Right forelimb (tissue), 1 donor: ENCODE measurements around the gene TSPAN4.

Source experiments
- DNase-seq: peaks from one replicate; pipeline ENCODE4 v3.0.0-alpha.2; 2018

Gene TSPAN4

DNA sequence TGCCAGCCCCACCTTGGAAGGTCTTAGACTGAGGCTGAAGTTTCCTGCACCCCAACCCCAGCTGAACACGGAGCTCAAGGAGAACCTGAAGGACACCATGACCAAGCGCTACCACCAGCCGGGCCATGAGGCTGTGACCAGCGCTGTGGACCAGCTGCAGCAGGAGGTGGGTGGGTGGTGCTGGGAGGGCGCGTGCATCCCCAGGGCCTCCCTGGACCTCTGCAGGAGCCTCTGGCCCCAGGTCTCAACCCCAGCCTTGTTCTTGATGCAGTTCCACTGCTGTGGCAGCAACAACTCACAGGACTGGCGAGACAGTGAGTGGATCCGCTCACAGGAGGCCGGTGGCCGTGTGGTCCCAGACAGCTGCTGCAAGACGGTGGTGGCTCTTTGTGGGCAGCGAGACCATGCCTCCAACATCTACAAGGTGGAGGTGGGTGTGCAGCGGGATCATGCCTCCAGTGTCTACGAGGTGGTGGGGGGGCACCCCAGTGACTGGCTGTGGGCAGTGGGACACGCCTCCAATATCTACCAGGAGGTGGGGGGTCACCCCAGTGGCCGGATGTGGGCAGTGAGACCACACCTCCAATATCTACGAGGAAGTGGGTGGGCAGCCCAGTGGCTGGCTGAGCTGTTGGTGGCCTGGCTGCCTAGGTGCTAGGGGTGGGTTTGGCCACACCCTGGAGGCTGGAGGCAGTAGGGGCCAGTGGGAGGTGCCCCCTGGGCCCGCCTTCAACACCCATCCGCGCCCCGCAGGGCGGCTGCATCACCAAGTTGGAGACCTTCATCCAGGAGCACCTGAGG lies 5.3 kb upstream of the TSPAN4 start:
- DNase-seq = no peak

DNA sequence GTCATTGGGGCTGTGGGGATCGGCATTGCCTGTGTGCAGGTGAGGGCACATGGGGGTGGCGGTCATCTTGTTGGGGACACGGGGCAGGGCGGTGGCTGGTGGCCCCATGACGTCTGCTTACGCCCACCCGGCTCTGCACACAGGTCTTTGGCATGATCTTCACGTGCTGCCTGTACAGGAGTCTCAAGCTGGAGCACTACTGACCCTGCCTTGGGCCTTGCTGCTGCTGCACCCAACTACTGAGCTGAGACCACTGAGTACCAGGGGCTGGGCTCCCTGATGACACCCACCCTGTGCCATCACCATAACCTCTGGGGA lies 4.7 kb upstream of the TSPAN4 start:
- DNase-seq = no peak

DNA sequence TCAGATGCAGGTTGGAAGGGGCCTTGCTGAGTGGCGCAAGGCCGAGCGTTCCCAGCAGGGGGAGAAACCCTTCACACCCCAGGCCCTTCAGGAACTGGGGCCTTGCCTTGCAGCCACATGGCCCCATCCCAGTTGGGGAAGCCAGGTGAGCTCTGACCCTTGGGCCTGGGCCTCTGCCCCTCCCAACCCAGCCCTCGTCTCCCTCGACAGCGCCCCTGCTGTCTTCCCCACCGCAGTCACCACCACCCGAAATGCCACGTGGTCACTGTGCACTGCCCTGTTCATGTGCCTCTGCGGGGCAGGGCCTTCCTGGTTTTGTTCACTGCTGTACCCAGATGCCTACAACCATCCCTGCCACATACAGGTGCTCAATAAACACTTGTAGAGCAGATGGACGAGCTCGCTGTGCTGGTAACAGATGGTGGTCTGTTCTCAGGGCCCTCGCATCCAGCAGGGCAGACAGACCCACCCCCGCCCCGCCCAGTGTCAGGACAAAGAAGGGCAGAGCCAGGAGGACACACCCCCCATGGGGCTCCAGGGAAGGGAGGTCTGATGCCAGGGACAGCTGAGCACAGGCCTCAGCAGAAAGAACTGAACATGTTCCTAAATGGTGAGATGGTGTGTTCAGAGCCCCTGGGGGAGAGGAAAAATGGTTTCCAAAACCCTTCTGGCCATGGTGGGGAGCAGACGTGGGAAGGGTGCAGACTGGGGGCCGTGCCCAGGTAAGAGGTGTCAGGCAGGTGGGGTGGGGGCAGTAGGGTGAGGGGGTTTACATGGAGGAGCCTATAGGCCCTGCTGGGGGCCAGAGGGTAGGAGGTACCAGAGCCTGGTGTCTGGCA lies 4.0 kb upstream of the TSPAN4 start:
- no peak for DNase-seq

DNA sequence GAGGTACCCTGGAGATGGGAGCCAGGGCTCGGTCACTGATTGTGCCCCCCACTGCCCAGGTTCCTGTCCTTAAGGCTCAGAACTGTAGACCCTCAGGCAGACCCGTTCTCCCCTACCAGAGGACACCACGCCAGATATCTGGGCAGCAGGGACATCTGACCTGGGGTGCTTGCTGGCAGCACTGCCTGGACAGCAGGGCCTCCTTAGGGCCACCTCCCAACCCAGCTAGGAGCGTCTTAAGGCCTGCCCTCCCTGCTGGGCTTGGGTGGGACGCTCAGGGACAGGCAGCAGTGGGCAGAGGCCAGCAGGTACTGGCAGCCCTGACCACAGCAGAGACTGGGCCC lies 3.4 kb upstream of the TSPAN4 start:
- DNase-seq = no peak

DNA sequence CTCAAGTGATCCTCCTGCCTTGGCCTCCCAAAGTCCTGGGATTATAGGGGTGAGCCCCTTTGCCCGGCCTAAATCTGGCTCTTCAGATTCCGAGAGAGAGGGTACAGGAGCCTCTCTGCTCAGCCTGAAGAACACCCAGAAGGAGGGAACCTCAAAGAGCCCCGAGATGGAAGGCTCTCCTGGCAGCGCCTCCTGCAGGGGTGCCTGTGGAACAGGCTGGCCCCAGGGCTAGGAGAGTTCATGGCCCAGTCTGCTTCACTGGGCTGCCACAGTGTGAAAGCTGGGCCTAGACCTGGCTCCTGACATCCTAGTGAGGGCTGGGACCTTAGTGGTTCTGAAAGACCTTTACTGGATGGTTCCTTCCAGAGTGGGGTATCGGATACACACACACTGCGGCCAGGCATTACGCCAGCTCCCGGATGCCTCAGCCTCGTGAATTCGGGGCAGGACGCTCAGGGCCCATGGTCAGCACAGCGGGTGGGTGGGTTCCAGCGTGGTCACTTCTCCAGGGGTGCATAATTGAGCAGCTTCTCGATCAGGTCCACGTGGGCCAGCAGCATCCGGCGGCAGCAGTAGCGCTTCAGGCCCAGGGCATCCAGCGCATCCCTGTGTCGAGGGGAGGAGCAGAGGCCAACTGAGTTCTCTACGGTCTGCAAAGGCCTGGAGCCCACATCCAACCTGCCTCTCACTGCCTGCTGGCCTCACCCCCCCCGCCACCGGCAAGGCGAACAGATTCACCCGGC lies 2.6 kb upstream of the TSPAN4 start:
- no peak for DNase-seq

DNA sequence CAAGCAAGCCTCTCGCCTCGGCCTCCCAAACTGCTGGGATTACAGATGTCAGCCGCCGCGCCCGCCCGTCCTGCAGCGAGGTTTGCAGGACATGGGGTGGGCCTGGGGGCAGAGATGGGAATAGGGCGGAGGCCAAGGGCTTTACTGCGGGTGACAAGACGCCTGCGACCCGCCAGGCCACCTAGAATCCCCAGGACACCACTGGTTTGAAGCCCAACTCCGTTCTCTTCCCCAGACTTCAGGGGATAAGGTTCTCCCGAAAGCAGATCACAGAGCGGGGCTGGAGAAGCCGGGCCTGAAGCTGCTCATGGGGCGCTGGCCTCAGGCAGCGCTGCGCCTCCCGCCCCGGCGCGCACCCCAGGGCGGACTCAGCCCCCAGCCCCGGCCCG lies 677 bp upstream of the TSPAN4 start:
- DNase-seq = no peak

DNA sequence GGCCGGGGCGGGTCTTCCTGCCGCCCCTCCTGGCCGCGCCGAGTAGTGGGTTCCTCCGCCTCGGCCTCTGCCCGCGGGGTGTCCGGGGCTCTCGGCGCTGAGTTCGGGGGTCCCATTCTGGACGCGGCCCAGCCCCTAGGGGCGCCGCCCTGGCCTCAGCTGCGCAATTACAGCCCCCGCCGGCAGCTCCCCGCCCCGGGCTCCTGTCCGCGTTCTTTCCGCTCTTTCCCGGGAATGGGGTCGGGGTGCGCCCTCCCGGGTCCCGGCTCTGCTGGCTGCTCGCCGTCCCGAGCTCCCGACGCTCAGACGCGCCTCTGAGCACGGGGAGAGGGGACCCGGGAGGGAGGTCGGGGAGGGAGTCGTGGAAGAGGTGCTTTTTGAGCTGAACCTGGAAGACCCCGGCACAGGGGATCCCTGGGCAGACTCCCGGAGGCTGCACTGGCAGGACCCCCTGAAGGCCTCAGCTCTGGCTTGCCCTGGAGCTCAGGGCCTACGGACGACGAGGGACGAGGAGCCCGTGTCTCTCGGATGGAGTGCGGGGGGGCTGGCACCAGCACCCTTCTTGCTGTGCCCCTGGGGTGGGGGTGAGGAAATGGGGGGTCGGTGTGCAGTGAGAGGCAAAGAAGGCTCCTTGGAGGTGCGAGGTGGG lies 558 bp downstream of the TSPAN4 start:
- no peak for DNase-seq

- DNase-seq = peak; percentile 87
Measured at GRCh38 chr11:843818-844692, 1.4 kb downstream of the TSPAN4 start.

- DNase-seq = peak; percentile 96
Measured at GRCh38 chr11:844693-845644, 2.3 kb downstream of the TSPAN4 start.

- DNase-seq = no peak
Measured at GRCh38 chr11:845872-846495, 3.3 kb downstream of the TSPAN4 start.

- DNase-seq = no peak
Measured at GRCh38 chr11:846496-847098, 3.9 kb downstream of the TSPAN4 start.

GRCh38 chr11:847876-848275 lies 5.2 kb downstream of the TSPAN4 start:
- no peak for DNase-seq

GRCh38 chr11:848380-848931 lies 5.8 kb downstream of the TSPAN4 start:
- no peak for DNase-seq

- peak; percentile 80 for DNase-seq
Measured at GRCh38 chr11:849104-849824, 6.6 kb downstream of the TSPAN4 start.

DNA sequence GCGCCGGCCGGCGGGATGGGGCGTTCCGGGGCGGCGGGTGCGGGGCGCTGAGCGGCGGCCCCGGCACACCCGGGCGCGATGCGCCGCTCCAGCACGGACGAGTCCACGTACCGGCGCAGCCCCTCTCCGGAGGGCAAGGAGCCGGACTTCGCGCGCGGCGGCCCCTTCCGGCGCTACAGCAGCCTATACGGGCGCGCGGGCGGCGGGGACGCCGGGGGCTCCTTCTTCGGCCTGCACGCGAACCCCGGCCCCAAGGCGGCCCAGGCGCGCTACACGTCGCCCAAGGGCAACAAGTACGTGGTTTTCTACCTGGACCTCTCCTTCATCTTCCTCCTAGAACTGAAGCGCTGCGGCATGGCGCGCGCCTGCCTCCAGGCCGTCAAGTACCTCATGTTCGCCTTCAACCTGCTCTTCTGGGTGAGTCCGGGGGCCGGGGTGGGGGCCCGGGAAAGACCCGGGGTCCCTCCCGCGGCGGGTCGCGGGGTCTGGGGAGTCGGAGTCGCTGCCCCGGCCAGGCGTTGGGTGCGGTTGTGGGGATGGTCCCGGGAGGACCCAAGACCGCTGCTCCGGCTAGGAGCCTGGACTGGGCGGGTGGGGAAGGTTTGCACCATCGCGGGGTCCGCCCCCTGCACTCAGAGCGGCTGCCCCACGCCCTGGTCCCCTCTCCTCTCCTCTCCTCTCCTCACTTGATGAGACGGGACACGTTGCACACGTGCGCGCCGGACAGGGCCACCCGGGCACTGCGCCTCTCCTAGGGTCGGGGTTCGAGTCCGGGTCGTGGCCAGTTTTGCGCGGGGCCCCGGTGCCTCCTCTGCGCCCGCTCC lies 7.5 kb downstream of the TSPAN4 start:
- no peak for DNase-seq

DNA sequence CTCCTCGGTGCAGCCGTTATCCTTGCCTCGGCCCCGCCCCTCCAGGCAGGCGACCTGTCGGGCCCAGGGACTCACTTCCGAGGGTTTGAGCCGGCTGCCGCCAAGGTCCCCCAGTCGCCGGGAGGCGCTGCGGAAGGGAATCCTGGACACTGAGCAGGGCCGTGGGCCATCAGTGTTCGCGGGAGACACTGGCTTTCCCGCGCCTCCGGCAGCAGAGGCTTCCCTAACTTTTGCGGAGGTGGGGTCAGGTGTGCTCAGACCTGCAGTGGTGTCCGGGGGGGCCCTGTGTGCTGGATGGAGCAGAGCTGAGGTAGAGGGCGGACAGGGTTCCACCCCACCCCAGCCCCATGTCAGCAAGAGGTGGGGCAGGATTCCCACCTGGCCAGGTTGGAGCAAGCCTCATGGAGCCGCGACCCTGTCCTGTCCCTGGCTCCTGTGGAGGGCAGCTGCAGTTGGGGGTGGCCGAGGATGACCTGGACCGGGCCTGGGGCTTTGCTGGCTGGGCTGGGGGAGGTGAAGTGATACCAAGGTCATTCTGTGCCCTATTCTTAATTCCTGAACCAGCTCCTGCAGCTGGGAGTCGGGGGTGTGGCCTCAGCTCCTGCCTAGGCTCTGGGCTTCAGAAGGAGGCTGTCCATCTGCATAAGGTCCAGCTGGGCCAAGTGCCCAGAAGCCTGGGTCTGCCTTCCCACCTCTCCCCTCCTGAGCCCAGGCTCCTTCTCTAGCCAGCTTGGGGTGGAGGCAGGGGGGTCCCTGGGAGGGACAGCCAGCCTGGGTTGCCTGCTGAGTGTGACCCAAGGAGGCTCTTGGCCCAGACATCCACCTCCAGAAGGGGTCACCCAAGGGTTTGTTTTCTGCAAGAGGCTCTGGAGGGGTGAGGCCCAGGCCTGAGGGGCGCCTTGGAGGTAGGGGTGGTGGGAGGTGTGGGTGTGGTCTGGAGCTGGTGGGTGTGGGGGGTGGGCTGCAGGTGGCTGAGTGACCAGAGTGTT lies 8.4 kb downstream of the TSPAN4 start:
- no peak for DNase-seq

DNA sequence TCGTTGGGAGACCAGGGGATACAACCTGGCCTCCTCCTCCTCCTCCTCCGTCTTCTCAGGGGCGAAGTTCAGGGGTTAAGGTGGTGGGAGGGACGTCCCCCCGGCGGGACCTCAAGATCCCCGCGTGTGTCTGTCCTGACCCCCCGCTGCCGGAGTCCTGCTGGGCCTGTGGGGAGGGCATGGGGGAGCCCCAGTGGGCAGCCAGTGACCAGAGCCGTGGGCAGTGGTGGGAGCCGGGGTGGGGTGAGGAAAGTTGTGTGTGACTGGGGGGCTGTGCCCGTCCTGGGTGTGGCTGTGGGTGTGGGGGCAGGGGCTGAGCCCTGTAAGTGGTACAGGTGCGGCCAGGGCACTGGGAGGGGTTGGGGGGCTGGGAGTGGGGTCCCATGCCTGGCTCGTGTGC lies 10.1 kb downstream of the TSPAN4 start:
- DNase-seq = no peak
